Testis (tissue), 3 donors: Measurements from ENCODE around the gene RDH16. TPM values are rescaled to one million over a fixed set of nuclear protein-coding genes. Genes with fewer than 3 reads are reported as not detected.
"Not testable (repeated sequence)": the region's sequence is repeated elsewhere in the genome, so short reads cannot be mapped to it uniquely, and the experiment has no call there.

Source experiments
- DNase-seq: peaks from one replicate; pipeline ENCODE4 v3.0.0-alpha.2; 2019
- H3K27ac ChIP-seq, 2 donors: fragments of 200-600 bp; sonication (generic); one replicate each; pipeline ENCODE4 v1.5.1; 2019
- H3K27me3 ChIP-seq: fragments of 200-600 bp; sonication (generic); one replicate; pipeline ENCODE4 v1.5.1; 2019
- H3K36me3 ChIP-seq: fragments of 200-600 bp; sonication (generic); one replicate; pipeline ENCODE4 v1.5.1; 2017; ENCODE audit warnings: low read depth; ENCODE audit errors: missing control alignments
- H3K4me1 ChIP-seq: fragments of 200-600 bp; sonication (generic); one replicate; pipeline ENCODE4 v1.5.1; 2019
- H3K4me3 ChIP-seq, 2 donors: fragments of 200-600 bp; sonication (generic); one replicate each; pipeline ENCODE4 v1.5.1; 2017 to 2019
- H3K9me3 ChIP-seq: fragments of 200-600 bp; sonication (generic); one replicate; pipeline ENCODE4 v1.5.1; 2017
- CTCF ChIP-seq, 3 experiments: fragments of 450-650 bp in 2 of 3; fragments of 200-600 bp in 1 of 3; sonication (generic) in 1 of 3; IDR thresholded peaks; one replicate each; pipeline ENCODE4 v1.5.1; 2016 to 2019; ENCODE audit warnings: antibody characterized with exemption in 3 of 3, mild to moderate bottlenecking in 2 of 3, moderate library complexity in 1 of 3
- POLR2A ChIP-seq: fragments of 450-650 bp; IDR thresholded peaks from one replicate; pipeline ENCODE4 v1.6.1; 2017; ENCODE audit warnings: antibody characterized with exemption, mild to moderate bottlenecking, moderate library complexity
- WGBS, 2 donors: methylation state at CpG; one replicate each; pipeline ENCODE4 v1.1.5; 2018; 5-methylcytosine and 5-hydroxymethylcytosine counted together
- intact Hi-C: fragments of 100-400 bp; cut with DNase I; formaldehyde crosslinking; loops from one replicate; pipeline ENCODE4 v1.15.1; 2023; ENCODE audit warnings: low total_unique reads
- polyA plus RNA-seq: library from polyadenylated mRNA; stranded (reverse); fragments of 350-450 nt; fragmentation: Illumina TruSeq; extraction: RNeasy Lipid Tissue Mini Kit (QIAGEN cat#74804); gene quantifications from one replicate; pipeline ENCODE4 v1.2.3, GENCODE V29; 2014; ENCODE audit warnings: low read depth, low replicate concordance; ENCODE audit not compliant: insufficient read depth
- total RNA-seq, 2 donors: library from RNA; depleted of rRNA; stranded (reverse); fragments of >200 nt; gene quantifications; one replicate each; pipeline ENCODE4 v1.2.3, GENCODE V29; 2016

RDH16 gene
- total and polyA plus RNA-seq, 3 donors from 2014 or later: 0.83 to 2.9 (median 1.4) TPM

GRCh38 chr12:56983386-56983785 is 26.0 kb upstream of the RDH16 start:
- intact Hi-C loops: no loop called here
- Histone ChIP-seq H3K36me3 (no peaks in the 10 kb centered on the region), H3K27me3 (no peaks in the 10 kb centered on the region), H3K4me3 (no peak overlapping the region), H3K9me3 (no peaks in the 10 kb centered on the region), H3K4me1 (peaks cover 7% of the 10 kb centered on the region), H3K27ac (no peak overlapping the region)
- TF ChIP-seq CTCF (IDR thresholded peaks at IDR 0.05): no peak
- TF ChIP-seq POLR2A: no peak
- DNase-seq: no peak
- 97% methylated on average over 4 of the region's 4 CpGs for WGBS, 2 donors

GRCh38 chr12:56982578-56983236 is 25.3 kb upstream of the RDH16 start:
- H3K4me1 ChIP-seq, H3K4me3 ChIP-seq, H3K9me3 ChIP-seq, H3K27ac ChIP-seq, H3K36me3 ChIP-seq, intact Hi-C loops, DNase-seq, H3K27me3 ChIP-seq: not testable (repeated sequence)
- 100% methylated on average over 2 of the region's 3 CpGs for WGBS, 2 donors

DNA sequence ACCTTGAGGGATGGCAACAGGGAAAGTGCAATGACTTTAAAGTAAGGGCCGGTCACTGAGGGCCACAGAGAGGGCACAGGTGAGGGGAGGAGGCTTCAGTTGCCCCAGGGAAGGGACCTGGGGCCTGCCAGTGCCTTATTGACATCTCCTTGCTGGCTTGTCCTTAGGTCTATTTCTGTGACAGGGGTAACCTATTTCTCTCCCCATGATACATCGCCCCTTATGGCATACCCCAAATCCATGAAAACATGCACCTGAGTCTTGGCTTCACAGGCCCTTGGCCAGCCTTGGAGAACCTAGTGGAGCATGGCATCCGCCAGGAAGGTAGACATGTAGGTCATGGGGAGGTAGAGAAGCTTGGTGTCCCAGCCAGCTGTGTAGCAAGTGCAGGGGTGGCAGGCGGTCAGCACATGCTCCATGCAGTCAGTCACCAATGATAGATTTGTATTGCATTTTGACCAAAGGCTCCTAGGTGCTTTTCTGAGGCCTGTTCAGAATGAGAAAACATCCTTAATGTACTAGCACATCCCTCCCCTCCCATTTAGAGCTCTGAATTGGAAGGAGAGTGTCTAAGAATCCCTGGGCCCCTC is 23.6 kb upstream of the RDH16 start:
- intact Hi-C loops: no loop called here
- TF ChIP-seq POLR2A (no peak), CTCF (IDR thresholded peaks at IDR 0.05) (no peak)
- Histone ChIP-seq H3K27me3 (no peaks in the 10 kb centered on the region), H3K4me3 (no peak overlapping the region), H3K36me3 (no peaks in the 10 kb centered on the region), H3K4me1 (no peaks in the 10 kb centered on the region), H3K27ac (no peak overlapping the region), H3K9me3 (no peaks in the 10 kb centered on the region)
- no peak for DNase-seq
- 94 to 98% methylated on average over 4 of the region's 4 CpGs for WGBS, 2 donors

DNA sequence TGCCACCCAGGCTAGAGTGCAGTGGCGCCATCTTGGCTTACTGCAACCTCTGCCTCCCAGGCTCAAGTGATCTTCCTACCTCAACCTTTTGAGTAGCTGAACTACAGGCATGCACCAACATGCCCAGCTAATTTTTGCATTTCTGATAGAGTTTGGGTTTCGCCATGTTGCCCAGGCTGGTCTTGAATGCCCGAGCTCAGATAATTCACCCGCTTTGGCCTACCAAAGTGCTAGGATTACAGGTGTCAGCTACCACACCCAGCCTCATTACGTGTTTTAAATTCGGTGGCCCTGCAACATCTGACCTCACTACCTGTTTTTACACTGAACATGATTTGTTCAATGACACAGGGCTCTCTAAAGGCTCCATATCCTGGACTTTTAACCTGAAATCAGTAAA is 22.9 kb upstream of the RDH16 start:
- no peaks in the 10 kb centered on the region for H3K27me3 ChIP-seq
- intact Hi-C loops: no loop called here

DNA sequence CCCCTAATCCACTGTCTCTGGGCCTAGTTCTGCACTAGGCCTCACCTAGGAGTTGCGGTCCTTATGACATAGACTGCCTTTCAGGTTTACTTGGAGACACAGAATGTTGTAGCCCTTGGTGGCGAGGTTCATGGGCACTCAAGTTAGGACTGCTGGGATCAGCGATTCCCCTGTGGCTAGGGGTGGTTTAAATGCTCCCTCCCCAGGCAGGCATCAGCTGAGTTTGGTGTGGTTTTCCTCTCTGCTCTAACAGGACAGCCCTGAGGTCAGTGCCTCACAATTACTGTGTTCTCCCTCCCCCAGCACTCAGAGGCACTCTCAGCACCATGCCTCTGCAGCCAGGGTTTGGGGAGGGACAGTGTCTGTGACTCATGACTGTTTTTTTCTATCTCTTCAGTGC is 22.2 kb upstream of the RDH16 start:
- 94 to 97% methylated on average over 3 of the region's 3 CpGs for WGBS, 2 donors
- intact Hi-C loops: no loop called here
- DNase-seq: no peak
- Histone ChIP-seq H3K4me3 (no peak overlapping the region), H3K36me3 (no peaks in the 10 kb centered on the region), H3K4me1 (no peaks in the 10 kb centered on the region), H3K27me3 (no peaks in the 10 kb centered on the region), H3K9me3 (no peaks in the 10 kb centered on the region), H3K27ac (no peak overlapping the region)
- no peak for TF ChIP-seq POLR2A
- no peak for TF ChIP-seq CTCF (IDR thresholded peaks at IDR 0.05)

More for the DNA sequence above, 22.9 kb upstream of the RDH16 start:
- Histone ChIP-seq H3K36me3 (no peaks in the 10 kb centered on the region), H3K9me3 (no peaks in the 10 kb centered on the region), H3K27ac (no peak overlapping the region), H3K4me3 (no peak overlapping the region), H3K4me1 (no peaks in the 10 kb centered on the region)
- no peak for DNase-seq
- TF ChIP-seq POLR2A: no peak
- no peak for TF ChIP-seq CTCF (IDR thresholded peaks at IDR 0.05)
- WGBS, 2 donors: 95 to 97% methylated on average over 5 to 6 of the region's 6 CpGs
